HG02840 (cell line): ENCODE measurements around the gene DAB1.

Experiments used
- ATAC-seq: cut with Tn5 transposase; IDR thresholded peaks from one replicate; pipeline ENCODE4 v1.9.1; 2021; ENCODE audit warnings: mild to moderate bottlenecking, moderate library complexity, moderate number of reproducible peaks; ENCODE audit not compliant: unreplicated experiment, low FRiP score

Gene DAB1

DNA sequence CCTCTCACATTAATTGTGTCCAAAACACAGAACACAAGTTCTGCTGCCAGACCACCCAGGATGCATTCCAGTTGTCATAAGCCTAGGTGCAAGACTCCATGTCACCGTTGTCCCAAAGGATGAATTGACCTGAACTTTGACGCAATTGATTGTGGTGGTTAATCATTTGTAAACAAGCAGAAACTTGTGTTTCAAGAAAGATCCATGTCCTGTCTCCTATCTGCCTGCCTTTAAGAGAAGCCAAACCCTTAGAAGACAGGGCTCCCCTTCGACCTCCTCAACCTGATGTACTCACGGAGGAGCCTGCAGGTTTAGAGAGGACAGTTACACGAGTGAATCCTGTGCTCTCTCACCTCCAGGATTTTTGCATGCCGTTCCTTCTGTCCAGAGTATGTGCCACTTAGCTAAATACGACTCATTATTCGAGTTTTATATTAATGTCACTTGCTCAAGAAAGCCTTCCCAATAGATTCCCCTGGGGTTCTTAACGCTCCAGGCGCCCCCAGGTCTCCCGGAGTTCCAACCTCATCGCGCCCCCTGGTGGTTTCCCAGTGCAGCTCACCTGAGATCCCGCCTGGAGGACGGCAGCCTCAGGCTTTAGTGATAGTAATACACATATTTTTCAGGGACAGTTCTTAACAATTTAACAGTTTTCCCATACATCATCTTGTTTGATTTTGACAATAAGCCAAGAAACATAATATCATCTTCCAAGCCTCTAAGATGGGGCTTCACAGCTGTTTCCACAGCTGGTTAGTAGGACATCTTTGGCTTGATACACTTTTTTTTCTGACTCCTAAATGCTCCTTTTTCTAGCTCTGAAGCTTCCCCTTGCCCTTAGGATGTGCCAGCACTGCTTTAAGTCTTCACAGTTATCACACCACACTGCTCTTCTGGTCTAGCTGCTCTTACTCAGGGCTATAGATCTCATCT, 455.7 kb downstream of the DAB1 start:
- no peak for ATAC-seq

DNA sequence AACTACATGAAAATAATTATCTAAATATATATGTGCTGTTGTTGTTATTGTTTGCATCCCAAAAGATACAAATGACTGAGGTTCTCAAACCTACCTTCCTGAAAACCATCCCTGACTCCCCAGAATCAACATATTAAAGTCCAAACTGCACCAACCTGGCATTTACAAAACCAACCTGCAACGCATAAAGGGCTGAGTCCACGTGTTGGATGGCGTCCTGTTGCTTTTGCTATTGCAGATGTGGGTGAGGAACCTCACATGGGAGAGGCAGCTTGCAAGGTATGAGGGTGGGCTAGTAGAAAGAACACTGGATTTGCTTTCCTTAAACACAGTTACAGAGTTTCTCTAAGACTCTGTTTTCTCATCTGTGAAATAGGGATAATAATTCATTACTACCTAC, 456.5 kb downstream of the DAB1 start:
- no peak for ATAC-seq

DNA sequence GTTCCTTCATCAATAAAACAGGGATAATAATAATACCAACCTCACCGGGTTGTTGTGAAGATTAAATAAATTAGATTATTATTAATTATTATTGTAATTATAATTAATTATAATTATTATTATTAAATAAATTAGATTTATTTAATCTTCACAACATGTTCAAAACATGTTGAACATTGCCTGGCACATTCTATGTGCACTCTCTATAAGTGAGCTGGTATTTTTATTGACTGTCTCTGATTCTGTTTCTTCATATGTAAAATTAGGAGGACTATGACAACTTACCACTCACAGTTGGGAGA, 457.2 kb downstream of the DAB1 start:
- ATAC-seq, result no peak

DNA sequence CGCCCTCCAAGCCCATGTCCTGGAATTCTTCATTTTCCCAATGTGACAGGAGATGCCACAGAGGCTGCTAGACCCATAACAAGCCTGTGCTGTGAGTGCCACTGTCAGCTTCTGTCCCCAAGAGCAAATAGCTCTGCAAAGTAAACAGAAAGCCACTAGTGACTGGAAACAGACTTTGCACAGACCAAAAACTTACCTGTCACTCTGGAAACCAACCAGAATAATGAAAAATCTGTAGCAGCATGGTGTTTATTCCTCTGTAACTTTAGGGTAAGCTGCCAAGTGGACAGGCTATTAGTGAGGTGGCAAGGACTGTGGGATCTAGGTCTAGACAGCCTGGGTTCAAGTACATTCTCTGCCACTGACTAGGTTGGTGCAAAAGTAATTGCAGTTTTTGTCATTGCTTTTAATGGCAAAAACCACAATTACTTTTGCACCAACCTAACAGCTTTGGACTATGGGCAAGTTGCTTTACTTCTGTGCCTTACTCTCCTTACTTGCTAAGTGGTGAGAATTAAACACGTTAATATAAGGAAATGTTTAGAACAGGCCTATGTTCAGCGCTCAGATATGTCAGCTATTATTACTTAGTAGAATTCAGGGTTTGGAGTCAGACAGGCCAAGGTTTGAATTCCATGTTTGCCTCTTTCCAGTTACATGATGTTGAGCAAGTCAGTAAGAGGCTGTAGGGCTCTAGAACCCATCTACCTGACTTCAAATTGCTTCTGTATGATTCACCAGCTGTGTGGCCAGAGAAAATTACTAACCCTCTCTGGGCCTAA, 457.8 kb downstream of the DAB1 start, which contains the start of gene C8B:
C8B (minus strand) TSS at position 100 of the 782 bp plus-strand sequence; CDS start at position 33, 67 bp downstream.
- ATAC-seq, result no peak

DNA sequence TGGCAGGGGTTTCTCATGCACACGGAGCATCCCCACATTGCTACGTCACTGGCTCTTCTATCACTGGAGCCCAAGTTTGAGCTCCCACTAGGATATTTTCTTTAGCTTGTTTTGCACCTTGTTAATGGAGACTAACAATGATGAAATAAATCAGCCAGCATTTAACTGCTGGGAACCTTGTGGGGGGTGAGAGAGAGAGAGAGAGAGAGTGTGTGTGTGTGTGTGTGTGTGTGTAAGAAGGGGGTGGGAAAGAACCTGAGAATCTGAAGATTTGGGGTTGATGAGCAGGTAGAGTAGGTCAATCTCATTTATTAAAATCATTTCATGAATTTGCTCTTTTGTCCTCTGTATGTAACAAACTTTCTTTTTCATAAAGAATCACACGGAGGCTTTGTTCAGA, 458.7 kb downstream of the DAB1 start:
- no peak for ATAC-seq

DNA sequence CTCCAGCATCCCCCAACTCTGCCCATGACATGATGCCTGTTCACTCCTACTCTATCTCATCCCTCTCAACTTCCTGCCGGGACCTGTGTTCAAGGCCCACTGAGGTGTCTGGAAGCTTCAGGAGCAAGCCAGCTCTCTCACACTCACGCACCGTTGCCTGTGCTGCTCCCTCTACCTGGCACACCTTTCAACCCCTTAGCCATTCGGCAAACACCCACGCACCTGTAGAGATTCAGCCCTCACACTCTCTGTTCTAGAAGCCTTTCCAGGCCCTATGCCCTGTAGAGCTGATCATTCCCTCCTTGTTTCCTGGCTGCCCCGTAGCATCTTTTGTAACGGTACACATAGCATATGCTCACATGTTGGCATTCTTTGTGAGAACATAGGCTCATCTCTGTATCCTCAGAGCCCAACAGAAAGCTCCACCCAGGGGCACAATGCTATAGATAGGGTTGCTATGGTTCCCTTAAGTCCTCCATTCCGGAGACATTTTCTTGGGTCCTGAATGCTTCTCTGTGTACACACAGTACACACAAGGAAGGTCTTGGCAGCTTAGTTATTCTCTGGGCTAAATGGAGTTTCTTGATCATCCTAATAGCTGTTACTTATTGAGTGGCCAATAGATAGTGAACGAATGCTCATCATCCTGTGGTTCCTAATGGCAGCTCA, 459.4 kb downstream of the DAB1 start:
- ATAC-seq, result no peak

DNA sequence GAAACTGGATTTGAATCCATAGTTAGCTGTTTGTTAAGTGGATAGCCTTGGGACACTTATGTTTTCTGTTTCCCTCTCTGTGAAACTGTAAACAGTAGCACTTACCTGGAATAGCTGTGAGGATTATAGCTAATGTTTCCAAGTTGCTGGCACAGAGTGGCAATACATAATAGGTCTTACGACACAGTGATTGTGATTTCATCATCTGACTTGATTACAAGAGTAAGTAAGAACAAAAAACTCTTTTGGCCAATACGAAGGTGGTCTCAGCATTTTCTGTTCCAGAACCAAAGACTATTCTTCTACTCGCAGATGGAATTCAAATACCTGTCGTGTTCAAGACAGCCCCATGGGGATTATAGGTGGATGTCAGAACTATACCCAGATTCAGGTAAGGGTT, 460.2 kb downstream of the DAB1 start:
- no peak for ATAC-seq

DNA sequence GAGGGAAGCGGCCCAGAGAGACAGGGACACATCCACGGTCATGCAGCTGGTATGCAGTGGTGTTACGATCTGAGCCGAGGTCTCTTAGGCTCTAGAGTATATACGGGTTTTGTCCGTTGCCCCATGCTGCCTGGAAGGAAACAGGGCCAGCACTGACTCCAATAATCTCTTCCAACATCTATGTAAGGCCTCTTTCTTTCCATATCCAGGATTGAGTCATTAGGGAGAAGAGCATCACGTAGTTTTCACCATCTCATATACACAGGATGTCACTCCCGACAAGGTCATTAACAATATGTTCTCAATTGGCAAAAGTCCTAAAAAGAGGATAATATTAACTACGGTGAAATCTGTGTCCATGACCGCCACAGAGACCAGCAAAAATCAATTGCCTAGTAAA, 462.4 kb downstream of the DAB1 start:
- ATAC-seq, result no peak

DNA sequence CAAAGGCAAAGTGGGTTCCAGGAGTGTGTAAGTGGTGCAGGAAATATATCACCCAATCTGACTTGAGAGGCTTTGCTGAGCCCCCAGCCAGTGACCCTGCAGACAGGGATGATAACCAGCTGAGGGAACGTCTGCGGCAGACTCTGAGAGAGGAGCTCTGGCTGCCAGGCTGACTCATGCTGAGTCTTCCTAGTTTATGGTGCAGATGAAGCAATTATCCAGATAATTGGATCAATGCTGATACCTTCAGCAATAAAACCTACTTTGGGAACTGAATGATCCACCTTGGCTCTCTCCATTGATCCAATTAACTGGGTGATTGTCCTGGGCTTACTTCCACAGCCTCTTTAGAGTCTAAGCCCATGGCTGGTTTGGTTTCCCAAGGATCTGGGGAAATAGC, 465.3 kb downstream of the DAB1 start:
- ATAC-seq, result no peak

DNA sequence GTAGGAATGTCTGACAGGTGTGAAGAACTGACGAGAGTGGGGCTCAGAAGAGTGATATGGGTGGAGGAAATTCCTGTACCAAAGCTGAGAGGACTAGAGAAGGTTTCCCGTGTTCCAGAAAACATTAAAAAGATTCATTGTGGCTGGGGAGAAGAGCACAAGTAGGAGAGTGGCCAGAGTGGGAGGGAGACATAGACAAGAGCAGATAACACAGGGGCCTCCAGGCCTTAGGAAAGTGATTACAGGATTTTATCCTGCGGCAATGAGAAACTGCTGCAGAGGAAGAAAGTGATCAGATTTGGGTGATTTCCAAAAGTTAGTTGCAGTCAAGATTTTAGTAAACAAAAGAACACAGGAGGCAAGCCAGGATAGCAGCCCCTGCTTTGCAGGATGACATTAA, 465.9 kb downstream of the DAB1 start:
- no peak for ATAC-seq

DNA sequence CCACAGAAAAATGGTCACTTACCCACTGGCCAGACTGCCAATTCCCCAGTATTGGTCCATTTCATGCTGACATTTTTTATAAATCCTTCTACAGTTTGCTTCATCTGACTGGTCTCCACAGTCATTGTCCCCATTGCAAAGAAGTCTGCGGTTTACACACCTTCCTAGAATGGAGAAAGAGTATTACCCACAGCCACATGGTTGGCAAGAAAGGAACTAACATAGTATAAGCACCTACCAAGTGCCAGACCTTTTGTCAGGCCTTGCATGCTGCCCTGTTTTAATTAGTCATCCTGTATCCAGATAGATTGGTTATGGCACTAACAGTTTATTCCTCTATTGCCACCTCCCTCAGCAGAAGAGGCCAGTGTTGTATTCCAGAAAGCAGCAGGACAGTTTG, 469.2 kb downstream of the DAB1 start:
- no peak for ATAC-seq

DNA sequence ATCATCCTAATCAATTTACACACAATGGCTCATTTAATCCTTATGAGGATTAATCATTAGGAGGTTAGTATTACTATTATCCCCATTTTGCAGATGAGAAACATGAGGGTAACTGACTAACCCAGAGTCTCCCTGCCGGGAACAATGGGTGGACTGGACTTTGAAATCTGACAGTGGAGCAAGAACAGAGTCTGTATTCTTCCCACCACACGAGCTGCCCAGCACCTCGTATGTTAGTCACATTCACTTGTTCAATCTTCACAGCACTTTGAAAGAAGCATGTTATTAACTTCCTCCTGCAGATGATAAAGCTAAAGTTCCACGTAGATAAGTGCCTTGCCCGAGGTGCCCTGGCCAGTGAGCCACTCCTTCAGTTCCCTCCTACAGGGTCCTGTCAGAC, 470.5 kb downstream of the DAB1 start:
- no peak for ATAC-seq

DNA sequence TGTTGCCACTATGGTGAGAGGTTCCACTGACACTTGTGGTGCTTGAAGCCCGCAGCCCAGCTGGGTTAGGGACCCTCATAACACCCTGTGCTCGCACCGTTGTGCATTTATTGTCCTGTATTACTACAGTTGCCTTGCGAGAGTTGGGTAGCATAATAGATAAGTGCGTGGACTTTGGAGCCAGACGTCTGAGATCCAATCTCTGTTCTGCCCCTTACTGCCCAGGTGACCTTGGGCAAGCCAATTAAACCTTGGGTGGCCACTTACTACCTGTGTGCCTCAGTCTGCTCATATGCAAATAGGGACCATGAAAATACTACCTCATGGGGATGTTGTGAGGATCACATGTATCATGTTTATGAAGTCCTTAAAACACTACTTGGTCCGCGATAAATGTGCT, 471.4 kb downstream of the DAB1 start:
- ATAC-seq, result no peak

DNA sequence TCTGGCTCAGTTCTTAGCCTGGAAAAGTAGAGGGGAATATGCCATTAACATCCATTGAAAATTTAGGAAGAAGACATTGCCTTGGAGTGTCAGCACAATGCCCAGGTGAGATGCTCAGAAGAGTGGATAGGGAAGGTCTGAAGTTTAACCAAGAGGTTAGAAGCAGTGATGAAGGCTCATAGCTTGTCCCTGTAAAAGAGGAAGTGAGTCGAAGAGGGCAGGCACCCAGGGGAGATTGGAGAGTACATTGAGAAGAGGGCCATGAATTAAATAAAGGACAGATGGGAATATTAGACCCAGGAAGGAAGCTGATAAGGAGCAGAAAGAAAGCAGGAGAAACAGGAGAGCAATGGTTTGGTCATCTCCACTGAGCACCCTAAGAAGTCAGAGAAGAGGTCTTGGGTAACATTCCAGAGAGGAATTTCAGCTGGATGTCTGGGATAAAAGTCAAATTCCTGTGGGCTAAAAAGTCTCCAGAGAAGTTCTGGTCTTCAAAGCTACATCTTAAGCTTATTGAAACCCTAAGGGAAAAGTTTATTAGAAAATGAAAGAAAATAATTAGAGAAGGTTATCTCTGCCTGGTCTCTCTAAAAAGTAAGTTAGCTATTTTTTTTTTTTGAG, 475.3 kb downstream of the DAB1 start:
- no peak for ATAC-seq
